NCI-H226 (cell line): ENCODE results near the gene AIF1.

Experiments used
- DNase-seq: peaks from one replicate; pipeline ENCODE4 v3.0.0-alpha.2; 2015

AIF1 gene

GRCh38 chr6:31621991-31622390, 7.0 kb downstream of the AIF1 start:
- no peak for DNase-seq

GRCh38 chr6:31622684-31623091, 7.7 kb downstream of the AIF1 start:
- DNase-seq = no peak

GRCh38 chr6:31624070-31624469, 9.0 kb downstream of the AIF1 start:
- no peak for DNase-seq

GRCh38 chr6:31626952-31627351, 11.9 kb downstream of the AIF1 start:
- no peak for DNase-seq

- no peak for DNase-seq
Measured at GRCh38 chr6:31627690-31628287, 12.8 kb downstream of the AIF1 start.

GRCh38 chr6:31629014-31629413, 14.0 kb downstream of the AIF1 start:
- DNase-seq = no peak

- no peak for DNase-seq
Measured at GRCh38 chr6:31630177-31630934, 15.3 kb downstream of the AIF1 start.

GRCh38 chr6:31631209-31631608, 16.2 kb downstream of the AIF1 start:
- no peak for DNase-seq

- DNase-seq = no peak
Measured at GRCh38 chr6:31631681-31632278, 16.7 kb downstream of the AIF1 start.

GRCh38 chr6:31632279-31632946, 17.4 kb downstream of the AIF1 start:
- DNase-seq = no peak

GRCh38 chr6:31633447-31633846, 18.4 kb downstream of the AIF1 start:
- no peak for DNase-seq

- DNase-seq = no peak
Measured at GRCh38 chr6:31634131-31634530, 19.1 kb downstream of the AIF1 start.

- no peak for DNase-seq
Measured at GRCh38 chr6:31634969-31635575, 20.0 kb downstream of the AIF1 start.

- DNase-seq = no peak
Measured at GRCh38 chr6:31636698-31637596, 21.9 kb downstream of the AIF1 start.

- no peak for DNase-seq
Measured at GRCh38 chr6:31639043-31639442, 24.0 kb downstream of the AIF1 start.

GRCh38 chr6:31639449-31639861, 24.4 kb downstream of the AIF1 start:
- no peak for DNase-seq

GRCh38 chr6:31640612-31641011, 25.6 kb downstream of the AIF1 start:
- DNase-seq = no peak

GRCh38 chr6:31641370-31641769, 26.3 kb downstream of the AIF1 start:
- DNase-seq = no peak

- no peak for DNase-seq
Measured at GRCh38 chr6:31642798-31643570, 27.9 kb downstream of the AIF1 start.

- DNase-seq = no peak
Measured at GRCh38 chr6:31643818-31644454, 28.9 kb downstream of the AIF1 start.

- no peak for DNase-seq
Measured at GRCh38 chr6:31645325-31645724, 30.3 kb downstream of the AIF1 start.
